Activated naive CD4-positive, alpha-beta T cell treated with anti-CD3 and anti-CD28 coated beads for 36 hours (primary cell): ENCODE measurements around the gene SV2C. TPM values are rescaled to one million over a fixed set of nuclear protein-coding genes. Genes with fewer than 3 reads are reported as not detected.

Experiments used
- CTCF ChIA-PET: fragments of 350-600 bp; sonication (Branson Sonifier 250); formaldehyde crosslinking; loops from one replicate; lab custom pipeline; 2021; ENCODE audit warnings: antibody characterized with exemption; lab: Charles Lee
- DNase-seq: peaks from one replicate; pipeline ENCODE4 v3.0.0-alpha.2; 2020
- H3K27ac Mint-ChIP-seq: one replicate; pipeline ENCODE4 v1.8.0; 2021; ENCODE audit warnings: mild to moderate bottlenecking, mixed read lengths
- H3K27me3 Mint-ChIP-seq: one replicate; pipeline ENCODE4 v1.8.0; 2021; ENCODE audit warnings: low read depth, mixed read lengths
- H3K36me3 Mint-ChIP-seq: one replicate; pipeline ENCODE4 v1.8.0; 2021; ENCODE audit warnings: low read depth, mixed read lengths
- H3K4me1 Mint-ChIP-seq: one replicate; pipeline ENCODE4 v1.8.0; 2021; ENCODE audit warnings: low read depth, mixed read lengths
- H3K4me3 Mint-ChIP-seq: one replicate; pipeline ENCODE4 v1.8.0; 2021; ENCODE audit warnings: mild to moderate bottlenecking, moderate library complexity, mixed read lengths
- H3K9me3 Mint-ChIP-seq: one replicate; pipeline ENCODE4 v1.8.0; 2021; ENCODE audit warnings: mixed read lengths
- intact Hi-C: fragments of 100-400 bp; cut with micrococcal nuclease; formaldehyde crosslinking; loops from one replicate; pipeline ENCODE4 v1.15.1; 2023
- total RNA-seq, 2 experiments: library from RNA; stranded (reverse); gene quantifications; one replicate each; pipeline ENCODE4 v1.2.3, GENCODE V29; 2021

SV2C gene
- total RNA-seq, 2 experiments from 2014 or later, result not detected

GRCh38 chr5:76384705-76385104 is 301.5 kb downstream of the SV2C start:
- intact Hi-C loops, result no loop called here
- Mint-ChIP-seq H3K9me3 (no peaks in the 10 kb centered on the region), H3K27ac (no peak overlapping the region), H3K36me3 (no peaks in the 10 kb centered on the region), H3K27me3 (no peaks in the 10 kb centered on the region), H3K4me3 (no peak overlapping the region), H3K4me1 (peaks cover 25% of the 10 kb centered on the region)
- CTCF ChIA-PET, result interaction anchor here (0.6 to 1.4 kb wide), 5 partner anchors 9 to 163 kb away, joined by 3 to 7 read pairs (median 5); no protein-coding TSS in a partner anchor
- DNase-seq, result peak; percentile 30

GRCh38 chr5:76385540-76385939 is 302.4 kb downstream of the SV2C start:
- intact Hi-C loops, result no loop called here
- Mint-ChIP-seq H3K36me3 (no peaks in the 10 kb centered on the region), H3K27me3 (no peaks in the 10 kb centered on the region), H3K4me3 (no peak overlapping the region), H3K4me1 (peaks cover 31% of the 10 kb centered on the region), H3K9me3 (no peaks in the 10 kb centered on the region), H3K27ac (no peak overlapping the region)
- CTCF ChIA-PET, result interaction anchor here (0.6 to 0.8 kb wide), 3 partner anchors 157 to 313 kb away, joined by 3 to 4 read pairs (median 4); no protein-coding TSS in a partner anchor
- no peak for DNase-seq

- Mint-ChIP-seq H3K4me1 (peaks cover 38% of the 10 kb centered on the region), H3K9me3 (no peaks in the 10 kb centered on the region), H3K27me3 (no peaks in the 10 kb centered on the region), H3K36me3 (no peaks in the 10 kb centered on the region), H3K4me3 (no peak overlapping the region), H3K27ac (no peak overlapping the region)
- intact Hi-C loops, result no loop called here
- DNase-seq, result no peak
- CTCF ChIA-PET, result interaction anchor here (0.6 to 0.8 kb wide), 4 partner anchors 57 to 312 kb away, joined by 3 to 4 read pairs (median 4); no protein-coding TSS in a partner anchor
These were observed 303.2 kb downstream of the SV2C start for GRCh38 chr5:76386360-76386759.

GRCh38 chr5:76388236-76388635 is 305.1 kb downstream of the SV2C start:
- CTCF ChIA-PET, result interaction anchor here (1.4 to 1.6 kb wide), 3 partner anchors 9 to 159 kb away, joined by 3 to 4 read pairs (median 4); partner anchors contain the start of gene IQGAP2
- Mint-ChIP-seq H3K27me3 (no peaks in the 10 kb centered on the region), H3K4me3 (no peak overlapping the region), H3K27ac (no peak overlapping the region), H3K36me3 (no peaks in the 10 kb centered on the region), H3K4me1 (peaks cover 47% of the 10 kb centered on the region), H3K9me3 (no peaks in the 10 kb centered on the region)
- DNase-seq, result no peak
- intact Hi-C loops, result no loop called here

- DNase-seq, result no peak
- no peaks in the 10 kb centered on the region for H3K36me3 Mint-ChIP-seq
- intact Hi-C loops, result no loop called here
- no peak overlapping the region for H3K27ac Mint-ChIP-seq
- H3K27me3 Mint-ChIP-seq, result no peaks in the 10 kb centered on the region
- no peak overlapping the region for H3K4me3 Mint-ChIP-seq
- H3K9me3 Mint-ChIP-seq, result no peaks in the 10 kb centered on the region
- peaks cover 48% of the 10 kb centered on the region for H3K4me1 Mint-ChIP-seq
- CTCF ChIA-PET, result interaction anchor here (1.0 to 1.6 kb wide), 4 partner anchors 9 to 159 kb away, joined by 3 to 4 read pairs (median 4); partner anchors contain the start of gene IQGAP2
These were observed 305.8 kb downstream of the SV2C start for GRCh38 chr5:76388791-76389512.

- no peak overlapping the region for H3K27ac Mint-ChIP-seq
- H3K4me1 Mint-ChIP-seq, result peaks cover 49% of the 10 kb centered on the region
- intact Hi-C loops, result no loop called here
- DNase-seq, result no peak
- H3K27me3 Mint-ChIP-seq, result no peaks in the 10 kb centered on the region
- no peaks in the 10 kb centered on the region for H3K9me3 Mint-ChIP-seq
- CTCF ChIA-PET, result interaction anchor here (0.6 to 1.5 kb wide), 5 partner anchors 8 to 709 kb away, joined by 3 to 6 read pairs (median 3); no protein-coding TSS in a partner anchor
- no peaks in the 10 kb centered on the region for H3K36me3 Mint-ChIP-seq
- H3K4me3 Mint-ChIP-seq, result no peak overlapping the region
These were observed 306.5 kb downstream of the SV2C start for GRCh38 chr5:76389513-76390154.

- peak overlapping the region; percentile 18 for H3K4me3 Mint-ChIP-seq
- no peaks in the 10 kb centered on the region for H3K27me3 Mint-ChIP-seq
- no peaks in the 10 kb centered on the region for H3K9me3 Mint-ChIP-seq
- H3K36me3 Mint-ChIP-seq, result no peaks in the 10 kb centered on the region
- no peak overlapping the region for H3K27ac Mint-ChIP-seq
- CTCF ChIA-PET, result interaction anchor here (0.7 to 1.2 kb wide), 2 partner anchors 71 to 192 kb away, joined by 3 read pairs; no protein-coding TSS in a partner anchor
- peaks cover 44% of the 10 kb centered on the region for H3K4me1 Mint-ChIP-seq
- intact Hi-C loops, result no loop called here
- DNase-seq, result peak; percentile 27
These were observed 307.8 kb downstream of the SV2C start for GRCh38 chr5:76391014-76391413.

- Mint-ChIP-seq H3K27me3 (no peaks in the 10 kb centered on the region), H3K4me1 (peaks cover 44% of the 10 kb centered on the region), H3K36me3 (no peaks in the 10 kb centered on the region), H3K9me3 (no peaks in the 10 kb centered on the region), H3K4me3 (no peak overlapping the region), H3K27ac (no peak overlapping the region)
- CTCF ChIA-PET, result interaction anchor here (1.6 to 2.2 kb wide), 2 partner anchors 9 to 10 kb away, joined by 6 to 7 read pairs; partner anchors contain the start of gene IQGAP2
- intact Hi-C loops, result loop anchor here (1.0 kb wide), 1 partner anchor 8 kb away; no protein-coding TSS in a partner anchor
- DNase-seq, result peak; percentile 48
These were observed 310.0 kb downstream of the SV2C start for GRCh38 chr5:76393035-76393680.

GRCh38 chr5:76397200-76397599 is 314.0 kb downstream of the SV2C start:
- H3K27ac Mint-ChIP-seq, result no peak overlapping the region
- no peak for DNase-seq
- no peak overlapping the region for H3K4me3 Mint-ChIP-seq
- peaks cover 31% of the 10 kb centered on the region for H3K4me1 Mint-ChIP-seq
- H3K36me3 Mint-ChIP-seq, result no peaks in the 10 kb centered on the region
- CTCF ChIA-PET, result interaction anchor here (0.6 kb wide), 1 partner anchor 221 kb away, joined by 3 read pairs; no protein-coding TSS in a partner anchor
- no peaks in the 10 kb centered on the region for H3K9me3 Mint-ChIP-seq
- intact Hi-C loops, result no loop called here
- H3K27me3 Mint-ChIP-seq, result no peaks in the 10 kb centered on the region

GRCh38 chr5:76399268-76399667 is 316.1 kb downstream of the SV2C start:
- H3K27ac Mint-ChIP-seq, result no peak overlapping the region
- H3K4me3 Mint-ChIP-seq, result no peak overlapping the region
- intact Hi-C loops, result no loop called here
- CTCF ChIA-PET, result interaction anchor here (1.0 kb wide), 1 partner anchor 148 kb away, joined by 3 read pairs; no protein-coding TSS in a partner anchor
- peaks cover 16% of the 10 kb centered on the region for H3K4me1 Mint-ChIP-seq
- H3K9me3 Mint-ChIP-seq, result no peaks in the 10 kb centered on the region
- DNase-seq, result no peak
- no peaks in the 10 kb centered on the region for H3K27me3 Mint-ChIP-seq
- H3K36me3 Mint-ChIP-seq, result peaks cover 2% of the 10 kb centered on the region

- Mint-ChIP-seq H3K27ac (no peak overlapping the region), H3K36me3 (peaks cover 4% of the 10 kb centered on the region), H3K4me1 (peaks cover 20% of the 10 kb centered on the region), H3K4me3 (no peak overlapping the region), H3K9me3 (no peaks in the 10 kb centered on the region), H3K27me3 (no peaks in the 10 kb centered on the region)
- intact Hi-C loops, result loop anchor here (5.0 to 10.0 kb wide), 5 partner anchors 292 to 1346 kb away; partner anchors contain the start of genes GCNT4 and POC5
- DNase-seq, result no peak
- CTCF ChIA-PET, result interaction anchor here (0.6 kb wide), 1 partner anchor 21 kb away, joined by 3 read pairs; no protein-coding TSS in a partner anchor
These were observed 317.3 kb downstream of the SV2C start for GRCh38 chr5:76400466-76400865.
